Esophagus squamous epithelium (tissue), 4 donors: ENCODE data around the gene ATG12.

Experiments
- CTCF ChIP-seq, 6 experiments: fragments of 450-650 bp in 4 of 6; fragments of 200-600 bp in 2 of 6; sonication (generic) in 2 of 6; IDR thresholded peaks; one replicate each; pipeline ENCODE4 v1.5.1; 2016 to 2019; ENCODE audit warnings: antibody characterized with exemption in 6 of 6, mild to moderate bottlenecking in 4 of 6, moderate library complexity in 4 of 6
- POLR2A ChIP-seq, 4 donors: fragments of 450-650 bp; IDR thresholded peaks; one replicate each; pipeline ENCODE4 v1.6.1; 2017; ENCODE audit warnings: antibody characterized with exemption in 4 of 4, mild to moderate bottlenecking in 4 of 4, moderate library complexity in 3 of 4

- TF ChIP-seq POLR2A (IDR thresholded peaks at IDR 0.05): no peak
- no peak for TF ChIP-seq CTCF (IDR thresholded peaks at IDR 0.05)
These were observed 32.0 kb upstream of the ATG12 start for GRCh38 chr5:115873392-115873791.
